CD4-positive, alpha-beta memory T cell (primary cell): Measurements from ENCODE around the gene KRTAP12-3. TPM values are rescaled to one million over a fixed set of nuclear protein-coding genes. Genes with fewer than 3 reads are reported as not detected.

Experiments
- CTCF ChIA-PET: fragments of 350-600 bp; sonication (Branson Sonifier 250); formaldehyde crosslinking; loops from one replicate; lab custom pipeline; 2021; ENCODE audit warnings: inconsistent platforms; ENCODE audit not compliant: partially characterized antibody; lab: Charles Lee
- POLR2A ChIA-PET: fragments of 350-600 bp; sonication (Branson Sonifier 250); formaldehyde crosslinking; loops from one replicate; lab custom pipeline; 2021; ENCODE audit not compliant: partially characterized antibody; lab: Charles Lee
- DNase-seq, 5 donors: peaks; one replicate each; pipeline versions ENCODE4 v3.0.0 to v3.0.0-alpha.2; 2020 to 2022; ENCODE audit warnings: mixed read lengths in 1 of 5
- H3K27ac ChIP-seq: one replicate; pipeline ENCODE4 v1.7.0; 2013; ENCODE audit warnings: low read depth, low read length
- H3K27me3 ChIP-seq: 2 replicates; pipeline ENCODE4 v1.7.0; 2013; ENCODE audit warnings: mild to moderate bottlenecking, low read length, moderate library complexity; ENCODE audit not compliant: insufficient read depth
- H3K36me3 ChIP-seq: 2 replicates; pipeline ENCODE4 v1.7.0; 2013; ENCODE audit warnings: mild to moderate bottlenecking, low read length, moderate library complexity; ENCODE audit not compliant: insufficient read depth
- H3K4me1 ChIP-seq: 2 replicates; pipeline ENCODE4 v1.7.0; 2013; ENCODE audit warnings: mild to moderate bottlenecking, low read length, moderate library complexity; ENCODE audit not compliant: insufficient read depth
- H3K4me3 ChIP-seq, 2 donors: one replicate each; pipeline ENCODE4 v1.7.0; 2013; ENCODE audit warnings: low read length in 2 of 2, mild to moderate bottlenecking in 1 of 2
- H3K9me3 ChIP-seq, 2 donors: one replicate each; pipeline ENCODE4 v1.7.0; 2013; ENCODE audit warnings: low read length in 2 of 2, control low read depth in 1 of 2; ENCODE audit not compliant: control insufficient read depth in 1 of 2
- H3K27ac Mint-ChIP-seq, 7 donors: one replicate each; pipeline ENCODE4 v1.8.0; 2020 to 2021; ENCODE audit warnings: mixed read lengths in 7 of 7, mild to moderate bottlenecking in 6 of 7, inconsistent platforms in 3 of 7, moderate library complexity in 3 of 7
- H3K27me3 Mint-ChIP-seq, 2 donors: one replicate each; pipeline ENCODE4 v1.8.0; 2020 to 2021; ENCODE audit warnings: mixed read lengths in 2 of 2
- H3K36me3 Mint-ChIP-seq, 2 donors: one replicate each; pipeline ENCODE4 v1.8.0; 2020 to 2021; ENCODE audit warnings: mixed read lengths in 2 of 2, inconsistent platforms in 1 of 2, mild to moderate bottlenecking in 1 of 2
- H3K4me1 Mint-ChIP-seq, 4 donors: one replicate each; pipeline ENCODE4 v1.8.0; 2020 to 2021; ENCODE audit warnings: mixed read lengths in 4 of 4, mild to moderate bottlenecking in 1 of 4
- H3K4me3 Mint-ChIP-seq, 8 donors: one replicate each; pipeline ENCODE4 v1.8.0; 2020 to 2021; ENCODE audit warnings: mixed read lengths in 8 of 8, mild to moderate bottlenecking in 7 of 8, moderate library complexity in 6 of 8, inconsistent platforms in 3 of 8
- H3K9me3 Mint-ChIP-seq, 8 donors: one replicate each; pipeline ENCODE4 v1.8.0; 2020 to 2021; ENCODE audit warnings: mixed read lengths in 8 of 8, mild to moderate bottlenecking in 5 of 8, inconsistent platforms in 3 of 8, moderate library complexity in 1 of 8
- intact Hi-C: fragments of 100-400 bp; cut with micrococcal nuclease; formaldehyde crosslinking; loops from one replicate; pipeline ENCODE4 v1.15.1; 2023
- polyA plus RNA-seq, 2 donors: library from polyadenylated mRNA; unstranded; fragments of 300-500 nt; fragmentation: Illumina TruSeq; gene quantifications; one replicate each; pipeline ENCODE4 v1.2.3, GENCODE V29; 2021
- total RNA-seq, 2 experiments: library from RNA; stranded (reverse); gene quantifications; one replicate each; pipeline ENCODE4 v1.2.3, GENCODE V29; 2021

Gene KRTAP12-3
- total and polyA plus RNA-seq, 4 experiments from 2014 or later, result 1.2 TPM; not detected in 3

GRCh38 chr21:44649521-44650100 lies 8.1 kb upstream of the KRTAP12-3 start:
- H3K4me1 ChIP-seq, result peaks cover 15% of the 10 kb centered on the region
- Mint-ChIP-seq H3K4me1 (peaks cover 14 to 23% (median 18%) of the 10 kb centered on the region in 4 donors), H3K36me3 (peaks cover 8 to 9% of the 10 kb centered on the region in 2 donors), H3K27ac (peak overlapping the region in 2 of 7 donors; percentile 47 to 55), H3K4me3 (no peak overlapping the region), H3K9me3 (peaks cover 0 to 28% (median 14%) of the 10 kb centered on the region in 8 donors), H3K27me3 (no peaks in the 10 kb centered on the region)
- H3K27ac ChIP-seq, result no peak overlapping the region
- H3K9me3 ChIP-seq, result peaks cover 0 to 2% of the 10 kb centered on the region in 2 donors
- no peak overlapping the region for H3K4me3 ChIP-seq
- DNase-seq, result no peak
- H3K36me3 ChIP-seq, result no peaks in the 10 kb centered on the region
- H3K27me3 ChIP-seq, result no peaks in the 10 kb centered on the region
- ChIA-PET CTCF (no interaction called here), POLR2A (interaction anchor here (0.5 to 3.6 kb wide), 2 partner anchors 8 to 347 kb away, joined by 3 to 16 read pairs; partner anchors contain the start of gene KRTAP12-3)
- intact Hi-C loops, result no loop called here

GRCh38 chr21:44650265-44650972 lies 7.3 kb upstream of the KRTAP12-3 start:
- H3K36me3 ChIP-seq, result no peaks in the 10 kb centered on the region
- Mint-ChIP-seq H3K27ac (peak overlapping the region in 3 of 7 donors; percentile 41 to 60 (median 55)), H3K36me3 (peaks cover 3 to 4% of the 10 kb centered on the region in 2 donors), H3K4me3 (no peak overlapping the region), H3K9me3 (peaks cover 0 to 25% (median 9%) of the 10 kb centered on the region in 8 donors), H3K4me1 (peaks cover 18 to 31% (median 21%) of the 10 kb centered on the region in 4 donors), H3K27me3 (no peaks in the 10 kb centered on the region)
- POLR2A ChIA-PET, result no interaction called here
- H3K4me1 ChIP-seq, result peaks cover 23% of the 10 kb centered on the region
- CTCF ChIA-PET, result no interaction called here
- intact Hi-C loops, result no loop called here
- no peak overlapping the region for H3K27ac ChIP-seq
- no peak overlapping the region for H3K4me3 ChIP-seq
- H3K27me3 ChIP-seq, result no peaks in the 10 kb centered on the region
- H3K9me3 ChIP-seq, result no peaks in the 10 kb centered on the region
- no peak for DNase-seq

GRCh38 chr21:44650973-44651675 lies 6.6 kb upstream of the KRTAP12-3 start:
- ChIA-PET POLR2A (no interaction called here), CTCF (no interaction called here)
- no peaks in the 10 kb centered on the region for H3K27me3 Mint-ChIP-seq
- peaks cover 18 to 38% (median 25%) of the 10 kb centered on the region in 4 donors for H3K4me1 Mint-ChIP-seq
- H3K4me3 Mint-ChIP-seq, result no peak overlapping the region
- Histone ChIP-seq H3K9me3 (peaks cover 2 to 3% of the 10 kb centered on the region in 2 donors), H3K36me3 (no peaks in the 10 kb centered on the region), H3K27ac (no peak overlapping the region), H3K4me1 (peaks cover 30% of the 10 kb centered on the region), H3K4me3 (no peak overlapping the region), H3K27me3 (no peaks in the 10 kb centered on the region)
- peaks cover 0 to 26% (median 11%) of the 10 kb centered on the region in 8 donors for H3K9me3 Mint-ChIP-seq
- no peak for DNase-seq
- peak overlapping the region in 6 of 7 donors; percentile 25 to 80 (median 66) for H3K27ac Mint-ChIP-seq
- H3K36me3 Mint-ChIP-seq, result peaks cover 3 to 5% of the 10 kb centered on the region in 2 donors
- intact Hi-C loops, result no loop called here

GRCh38 chr21:44653123-44653522 lies 4.6 kb upstream of the KRTAP12-3 start:
- H3K9me3 Mint-ChIP-seq, result peaks cover 2 to 39% (median 25%) of the 10 kb centered on the region in 8 donors
- peaks cover 35 to 52% (median 43%) of the 10 kb centered on the region in 4 donors for H3K4me1 Mint-ChIP-seq
- Histone ChIP-seq H3K4me3 (no peak overlapping the region), H3K27me3 (no peaks in the 10 kb centered on the region), H3K36me3 (no peaks in the 10 kb centered on the region), H3K9me3 (peaks cover 3 to 4% of the 10 kb centered on the region in 2 donors), H3K4me1 (peaks cover 48% of the 10 kb centered on the region), H3K27ac (no peak overlapping the region)
- intact Hi-C loops, result no loop called here
- ChIA-PET POLR2A (interaction anchor here (0.7 to 3.6 kb wide), 4 partner anchors 27 to 143 kb away, joined by 3 to 29 read pairs (median 4); partner anchors contain the start of gene KRTAP10-9), CTCF (interaction anchor here (0.9 to 1.6 kb wide), 7 partner anchors 17 to 142 kb away, joined by 3 to 10 read pairs (median 4); no protein-coding TSS in a partner anchor)
- peaks cover 14 to 17% of the 10 kb centered on the region in 2 donors for H3K36me3 Mint-ChIP-seq
- peak in 1 of 5 donors; percentile 21 for DNase-seq
- no peak overlapping the region for H3K4me3 Mint-ChIP-seq
- peak overlapping the region; percentile 74 to 97 (median 95) for H3K27ac Mint-ChIP-seq
- H3K27me3 Mint-ChIP-seq, result no peaks in the 10 kb centered on the region

- DNase-seq, result peak; percentile 83 to 89 (median 85)
- intact Hi-C loops, result no loop called here
- ChIA-PET POLR2A (interaction anchor here (0.7 to 3.6 kb wide), 6 partner anchors 27 to 278 kb away, joined by 3 to 29 read pairs (median 4); partner anchors contain the start of gene KRTAP10-9), CTCF (interaction anchor here (0.8 to 1.6 kb wide), 9 partner anchors 16 to 143 kb away, joined by 3 to 10 read pairs (median 4); no protein-coding TSS in a partner anchor)
- Histone ChIP-seq H3K4me3 (peak overlapping the region in 1 of 2 donors; percentile 16), H3K27me3 (no peaks in the 10 kb centered on the region), H3K4me1 (peaks cover 56% of the 10 kb centered on the region), H3K27ac (peak overlapping the region; percentile 45), H3K9me3 (peaks cover 3 to 4% of the 10 kb centered on the region in 2 donors), H3K36me3 (no peaks in the 10 kb centered on the region)
- peak overlapping the region; percentile 15 to 87 (median 66) for H3K4me3 Mint-ChIP-seq
- H3K27ac Mint-ChIP-seq, result peak overlapping the region; percentile 87 to 97 (median 95)
- peaks cover 43 to 59% (median 51%) of the 10 kb centered on the region in 4 donors for H3K4me1 Mint-ChIP-seq
- no peaks in the 10 kb centered on the region for H3K27me3 Mint-ChIP-seq
- H3K9me3 Mint-ChIP-seq, result peaks cover 2 to 39% (median 25%) of the 10 kb centered on the region in 8 donors
- H3K36me3 Mint-ChIP-seq, result peaks cover 14 to 17% of the 10 kb centered on the region in 2 donors
Observed at GRCh38 chr21:44653656-44654575, 3.8 kb upstream of the KRTAP12-3 start.

- Histone ChIP-seq H3K4me3 (peak within 1 kb of the TSS in 1 of 2 donors; percentile 16), H3K4me1 (peaks cover 64% of the 10 kb centered on the region), H3K36me3 (no peaks in the 10 kb centered on the region), H3K27me3 (no peaks in the 10 kb centered on the region), H3K27ac (peak within 1 kb of the TSS; percentile 45), H3K9me3 (peaks cover 3 to 4% of the 10 kb centered on the region in 2 donors)
- POLR2A ChIA-PET, result interaction anchor here (1.1 to 3.6 kb wide), 4 partner anchors 36 to 277 kb away, joined by 3 to 29 read pairs (median 4); no protein-coding TSS in a partner anchor
- peaks cover 2 to 39% (median 25%) of the 10 kb centered on the region in 8 donors for H3K9me3 Mint-ChIP-seq
- CTCF ChIA-PET, result interaction anchor here (0.8 to 1.8 kb wide), 3 partner anchors 32 to 87 kb away, joined by 3 to 8 read pairs (median 7); no protein-coding TSS in a partner anchor
- H3K36me3 Mint-ChIP-seq, result peaks cover 14 to 17% of the 10 kb centered on the region in 2 donors
- intact Hi-C loops, result no loop called here
- H3K4me1 Mint-ChIP-seq, result peaks cover 50 to 67% (median 57%) of the 10 kb centered on the region in 4 donors
- no peaks in the 10 kb centered on the region for H3K27me3 Mint-ChIP-seq
- no peak for DNase-seq
- H3K27ac Mint-ChIP-seq, result peak within 1 kb of the TSS; percentile 87 to 97 (median 95)
- H3K4me3 Mint-ChIP-seq, result peak within 1 kb of the TSS; percentile 15 to 87 (median 66)
Observed at GRCh38 chr21:44654576-44655175, 3.1 kb upstream of the KRTAP12-3 start, which contains the start of gene KRTAP12-4. Gene KRTAP12-4, minus strand, starts transcription at chr21:44654659. Its CDS starts 45 bp downstream, at chr21:44654614.
